Activated gamma-delta T cell treated with anti-CD3 and anti-CD28 coated beads, Interleukin-2, amount 50 U/mL, for 16 hours (primary cell): ENCODE data around the gene MYO1D.
A peak's percentile ranks its signal among the peaks of the same experiment; 100 is the strongest.
"Not testable (repeated sequence)": the region's sequence is repeated elsewhere in the genome, so short reads cannot be mapped to it uniquely, and the experiment has no call there.

Experiments used
- DNase-seq: peaks from one replicate; pipeline ENCODE4 v3.0.0-alpha.2; 2020; ENCODE audit warnings: low read depth

MYO1D gene

GRCh38 chr17:32461498-32461852 is 415.4 kb downstream of the MYO1D start:
- DNase-seq = no peak

GRCh38 chr17:32460054-32460453 is 416.9 kb downstream of the MYO1D start:
- no peak for DNase-seq

DNA sequence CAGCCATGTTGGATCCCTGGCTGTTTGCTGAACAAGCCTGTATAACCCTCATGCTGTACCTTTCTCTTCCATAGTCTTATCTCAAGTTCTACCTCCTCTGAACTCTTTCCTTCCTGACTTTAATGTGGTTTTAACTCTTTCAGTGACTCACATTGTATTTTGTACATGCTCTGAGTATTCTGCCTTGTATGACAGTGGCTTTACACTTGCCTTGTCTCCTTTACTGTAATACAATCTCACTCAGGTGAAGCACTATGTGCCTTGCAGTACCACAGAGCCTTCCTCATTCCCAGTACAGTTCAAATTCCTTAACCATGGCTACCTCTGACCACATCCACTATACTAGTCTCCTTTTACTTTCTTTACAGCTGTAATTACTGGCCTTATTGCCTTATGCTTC is 418.6 kb downstream of the MYO1D start:
- DNase-seq = no peak

GRCh38 chr17:32453370-32453769 is 423.6 kb downstream of the MYO1D start:
- no peak for DNase-seq

GRCh38 chr17:32452281-32452680 is 424.6 kb downstream of the MYO1D start:
- DNase-seq = no peak

- no peak for DNase-seq
These were observed 425.0 kb downstream of the MYO1D start for GRCh38 chr17:32451879-32452278.

DNA sequence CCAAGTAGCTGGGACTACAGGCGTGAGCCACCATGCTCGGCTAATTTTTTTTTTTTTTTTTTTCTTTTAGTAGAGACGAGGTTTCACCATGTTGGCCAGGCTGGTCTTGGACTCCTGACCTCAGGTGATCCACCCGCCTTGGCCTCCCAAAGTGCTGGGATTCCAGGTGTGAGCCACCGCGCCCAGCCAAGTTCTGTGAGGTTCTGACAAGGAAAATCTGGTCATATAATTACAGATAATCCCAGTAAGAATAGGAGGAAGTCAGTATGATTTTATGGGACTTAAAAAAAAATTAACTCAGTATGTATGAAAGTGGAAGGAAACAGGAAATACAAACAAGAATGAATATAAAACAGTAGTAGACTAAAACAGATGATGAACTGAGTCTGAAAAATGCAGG is 426.5 kb downstream of the MYO1D start:
- DNase-seq = not testable (repeated sequence)

- no peak for DNase-seq
These were observed 427.0 kb downstream of the MYO1D start for GRCh38 chr17:32449963-32450362.

GRCh38 chr17:32446949-32447348 is 430.0 kb downstream of the MYO1D start:
- no peak for DNase-seq

DNA sequence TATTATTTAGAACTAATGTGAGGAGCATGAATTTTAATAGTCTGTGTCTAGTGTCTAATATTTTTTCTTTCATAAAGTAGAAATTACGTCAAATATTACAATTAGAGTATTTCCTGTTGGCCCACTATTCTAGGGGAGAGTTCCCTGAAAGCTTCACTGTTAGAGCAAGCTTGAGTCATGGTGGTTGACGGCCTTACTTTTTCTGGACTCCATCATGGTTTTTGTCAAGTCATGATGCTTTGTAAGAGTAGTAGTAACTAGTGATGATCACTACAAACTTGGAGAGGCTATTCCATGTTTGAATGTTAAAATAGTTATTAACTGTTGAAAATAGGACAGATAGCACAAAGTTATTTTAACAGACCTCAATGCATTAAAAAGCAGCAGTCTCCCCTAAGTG is 431.0 kb downstream of the MYO1D start:
- no peak for DNase-seq

GRCh38 chr17:32445497-32445896 is 431.4 kb downstream of the MYO1D start:
- no peak for DNase-seq

DNA sequence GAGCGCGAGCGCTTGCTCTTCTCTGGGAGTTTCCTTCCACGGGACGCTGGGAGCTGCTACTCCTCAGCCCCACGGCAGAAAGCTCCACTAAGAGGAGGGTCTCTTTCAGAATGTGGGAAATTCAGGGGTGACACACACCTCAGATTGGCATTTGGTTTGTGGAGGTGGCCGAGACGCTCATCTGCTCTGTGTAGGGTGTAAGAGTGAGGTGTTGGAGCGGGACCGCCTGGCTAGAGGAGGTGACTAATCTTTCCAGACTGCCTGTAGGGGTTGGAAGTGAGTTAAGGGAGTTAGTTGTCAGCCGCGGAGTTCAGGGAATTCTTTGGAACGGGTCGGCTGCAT is 431.9 kb downstream of the MYO1D start:
- DNase-seq = peak; percentile 25

DNA sequence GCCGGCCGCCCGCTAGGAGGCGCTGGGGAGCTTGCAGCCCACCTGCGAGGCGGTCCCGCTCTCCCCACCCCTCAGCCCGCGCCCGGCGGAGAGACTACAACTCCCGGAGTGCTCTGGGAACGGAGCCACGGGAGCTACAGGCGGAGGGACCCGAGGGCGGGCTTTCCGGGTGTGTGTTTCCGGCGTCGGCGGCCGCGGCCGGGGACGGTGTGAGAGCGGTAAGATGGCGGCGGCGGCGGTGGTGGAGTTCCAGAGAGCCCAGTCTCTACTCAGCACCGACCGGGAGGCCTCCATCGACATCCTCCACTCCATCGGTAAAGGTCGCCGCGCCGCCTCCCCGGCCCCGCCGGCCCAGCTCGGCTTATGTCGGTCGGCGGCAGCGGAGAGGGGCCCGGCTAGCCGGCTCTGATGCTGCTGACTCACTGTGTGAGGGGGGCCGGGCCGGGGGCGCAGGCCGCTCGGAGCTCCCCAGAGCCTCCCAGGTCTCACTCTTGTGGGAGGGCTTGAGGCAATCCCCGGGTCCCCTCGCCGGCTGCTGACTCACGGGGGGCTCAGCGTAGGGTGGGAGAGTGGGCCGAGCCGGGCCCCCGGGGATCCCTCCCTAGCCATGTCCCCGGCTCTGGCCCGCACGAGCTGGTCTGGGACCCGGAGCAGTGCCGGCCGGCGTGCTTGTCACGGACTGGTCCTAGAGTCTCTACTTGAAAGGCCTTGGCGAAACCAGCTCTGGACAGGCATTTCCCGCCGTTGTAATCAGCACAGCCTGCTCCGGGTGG is 432.4 kb downstream of the MYO1D start, which contains the start of gene PSMD11:
Gene PSMD11 (plus strand): TSS at position 210 of the 773 bp plus-strand sequence. CDS start 14 bp downstream, at position 224.
- peak; percentile 99 for DNase-seq

DNA sequence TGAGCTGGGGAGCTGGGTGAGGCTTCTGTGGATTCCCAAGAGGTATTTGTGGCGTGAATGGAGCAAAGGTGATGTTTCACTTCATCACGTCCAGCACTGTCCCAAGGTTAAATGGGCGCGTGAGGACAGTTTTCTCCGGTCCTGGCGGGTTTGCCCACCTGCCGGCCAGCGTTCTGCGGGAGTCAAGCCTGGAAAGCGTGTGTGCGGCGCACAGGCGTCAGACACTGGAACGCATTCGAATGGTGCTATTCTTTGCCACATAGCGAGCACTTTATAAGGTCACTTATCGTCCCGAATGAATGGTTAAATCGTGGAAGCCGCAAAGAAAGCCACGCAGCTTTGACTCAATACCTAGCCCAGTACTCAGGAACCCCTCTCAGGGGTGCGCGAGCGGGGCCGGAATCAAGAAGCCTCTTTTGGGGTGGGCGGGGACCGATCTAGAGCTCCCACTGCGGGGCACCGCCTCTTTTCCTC is 433.1 kb downstream of the MYO1D start:
- DNase-seq = no peak
